ENCODE data around the gene TBC1D32.

The TBC1D32 gene

DNA sequence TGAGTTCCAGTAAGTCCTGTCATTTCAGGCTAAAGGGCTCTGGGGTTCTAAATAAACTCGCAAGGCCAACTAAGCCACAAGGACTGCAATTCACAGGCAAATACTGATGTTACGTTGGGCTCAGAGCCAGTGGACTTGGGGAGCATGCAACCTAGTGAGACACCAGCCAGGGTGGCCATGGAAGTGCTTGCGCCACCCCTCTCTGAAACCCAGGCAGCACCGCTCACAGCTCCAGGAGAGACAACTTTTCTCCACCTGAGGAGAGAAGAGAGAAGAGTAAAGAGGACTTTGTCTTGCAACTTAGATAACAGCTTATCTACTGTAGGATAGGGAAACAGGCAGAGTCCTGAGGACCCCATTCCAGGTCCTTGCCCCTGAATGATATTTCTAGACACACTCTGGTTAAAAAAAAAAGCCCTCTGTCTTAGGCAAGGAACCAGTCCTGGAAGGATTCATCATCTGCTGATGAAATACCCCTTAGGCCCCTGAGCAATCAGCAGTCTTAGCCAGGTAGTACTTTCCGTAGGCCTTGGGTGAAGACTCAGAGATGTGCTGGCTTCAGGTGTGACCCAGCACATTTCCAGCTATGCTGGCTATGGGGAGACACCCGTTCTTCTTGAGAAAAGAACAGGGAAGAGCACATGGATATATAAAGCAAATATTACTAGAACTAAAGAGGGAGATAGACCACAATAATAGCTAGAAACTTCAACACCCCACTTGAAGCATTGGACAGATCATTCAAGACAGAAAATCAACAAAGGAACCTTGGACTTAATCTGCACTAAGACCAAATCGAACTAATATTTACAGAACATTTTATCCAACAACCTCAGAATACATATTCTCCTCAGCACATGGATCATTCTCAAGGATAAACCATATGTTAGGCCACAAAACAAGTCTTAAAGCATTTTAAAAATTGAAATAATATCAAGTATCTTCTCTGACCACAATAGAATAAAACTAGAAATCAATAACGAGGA lies 31.5 kb upstream of the TBC1D32 start:
- no peak overlapping the region for H3K4me3 ChIP-seq (ENCODE audit: low read length)
- no peak overlapping the region for H2BK120ac ChIP-seq (ENCODE audit: low read depth, low read length)
- no peak overlapping the region for H3K56ac ChIP-seq (ENCODE audit: low read length)
- H3K4me2 ChIP-seq (ENCODE audit: low read length), result no peak overlapping the region
- no peak overlapping the region for H3K27ac ChIP-seq (ENCODE audit: low read depth, low read length)
- no peak overlapping the region for H4K8ac ChIP-seq (ENCODE audit: low read depth, low read length)
- H3K27me3 ChIP-seq (ENCODE audit: insufficient read depth, low read length, poor library complexity), result no peaks in the 10 kb centered on the region
- H3K4ac ChIP-seq (ENCODE audit: low read depth, low read length), result no peak overlapping the region
- no peaks in the 10 kb centered on the region for H3K79me1 ChIP-seq (ENCODE audit: low read length)
- peaks cover 2% of the 10 kb centered on the region for H3K4me1 ChIP-seq (ENCODE audit: control insufficient read depth, low read depth, low read length)
- no peak overlapping the region for H3K18ac ChIP-seq (ENCODE audit: low read length)
- H3K9ac ChIP-seq (ENCODE audit: low read length), result no peak overlapping the region
- no peaks in the 10 kb centered on the region for H3K36me3 ChIP-seq (ENCODE audit: control insufficient read depth, insufficient read depth, low read length)
- DNase-seq, result no peak
- no peak overlapping the region for H3K23ac ChIP-seq (ENCODE audit: low read length)
- H4K5ac ChIP-seq (ENCODE audit: low read length), result no peak overlapping the region
- WGBS (ENCODE audit: extremely low coverage, insufficient coverage, low lambda C conversion rate), result no CpG with 5 or more reads among the region's 8 CpGs
- no peak overlapping the region for H2BK15ac ChIP-seq (replicated peaks; ENCODE audit: low read depth)
- no peak overlapping the region for H2AK5ac ChIP-seq (ENCODE audit: low read length)
- no peak overlapping the region for H2BK5ac ChIP-seq (ENCODE audit: low read length)
- no peaks in the 10 kb centered on the region for H3K79me2 ChIP-seq (ENCODE audit: control insufficient read depth, insufficient read depth, low read length)

DNA sequence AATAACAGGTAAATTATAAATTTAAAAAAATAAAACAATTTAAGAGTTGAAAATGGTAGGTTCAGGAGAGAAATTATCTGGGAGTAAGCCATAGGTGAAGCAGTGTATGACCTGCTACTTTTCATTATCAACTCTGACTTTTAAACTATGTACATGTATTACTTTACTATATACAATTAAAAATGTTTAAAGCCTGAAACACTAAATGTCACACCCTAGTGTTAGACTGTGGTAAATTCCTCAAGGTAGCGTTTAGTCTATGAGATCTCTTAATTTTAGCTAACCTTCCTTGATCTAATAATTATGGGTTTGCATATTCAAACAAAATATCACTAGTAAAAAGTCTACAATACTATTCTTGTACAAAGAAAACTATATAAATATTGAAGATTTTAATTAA lies 22.3 kb upstream of the TBC1D32 start:
- Histone ChIP-seq H3K18ac (ENCODE audit: low read length) (no peak overlapping the region), H3K27ac (ENCODE audit: low read depth, low read length) (no peak overlapping the region), H3K79me1 (ENCODE audit: low read length) (no peaks in the 10 kb centered on the region), H2AK5ac (ENCODE audit: low read length) (no peak overlapping the region), H3K27me3 (ENCODE audit: insufficient read depth, low read length, poor library complexity) (no peaks in the 10 kb centered on the region), H3K36me3 (ENCODE audit: control insufficient read depth, insufficient read depth, low read length) (no peaks in the 10 kb centered on the region), H4K5ac (ENCODE audit: low read length) (no peak overlapping the region), H3K23ac (ENCODE audit: low read length) (no peak overlapping the region), H3K4me1 (ENCODE audit: control insufficient read depth, low read depth, low read length) (no peaks in the 10 kb centered on the region), H3K9ac (ENCODE audit: low read length) (no peak overlapping the region), H3K79me2 (ENCODE audit: control insufficient read depth, insufficient read depth, low read length) (no peaks in the 10 kb centered on the region), H2BK120ac (ENCODE audit: low read depth, low read length) (no peak overlapping the region), H3K4me3 (ENCODE audit: low read length) (no peak overlapping the region), H3K4me2 (ENCODE audit: low read length) (no peak overlapping the region), H2BK15ac (replicated peaks; ENCODE audit: low read depth) (no peak overlapping the region), H2BK5ac (ENCODE audit: low read length) (no peak overlapping the region), H3K56ac (ENCODE audit: low read length) (no peak overlapping the region), H4K8ac (ENCODE audit: low read depth, low read length) (no peak overlapping the region), H3K4ac (ENCODE audit: low read depth, low read length) (no peak overlapping the region)
- DNase-seq, result no peak
- WGBS (ENCODE audit: extremely low coverage, insufficient coverage, low lambda C conversion rate), result no CpG with 5 or more reads among the region's 1 CpG

DNA sequence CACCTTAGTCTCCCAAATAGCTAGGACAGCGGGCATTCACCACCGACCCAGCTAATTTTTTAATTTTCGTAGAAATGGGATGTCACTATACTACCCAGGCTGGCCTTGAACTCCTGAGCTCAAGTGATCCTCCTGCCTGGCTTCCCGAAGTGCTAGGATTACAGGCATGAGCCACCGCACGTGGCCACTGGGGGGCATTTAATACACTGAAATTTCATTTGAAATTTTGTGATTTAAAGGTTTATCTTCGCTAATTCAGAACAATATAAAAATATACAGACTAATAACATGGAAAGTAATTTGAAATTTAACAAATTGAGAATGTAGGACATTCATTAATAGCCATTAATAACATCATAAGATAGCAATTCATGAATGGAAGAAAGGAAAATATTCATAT lies 20.5 kb upstream of the TBC1D32 start:
- Histone ChIP-seq H3K9ac (ENCODE audit: low read length) (no peak overlapping the region), H4K5ac (ENCODE audit: low read length) (no peak overlapping the region), H3K4me1 (ENCODE audit: control insufficient read depth, low read depth, low read length) (no peaks in the 10 kb centered on the region), H3K4me2 (ENCODE audit: low read length) (no peak overlapping the region), H3K27ac (ENCODE audit: low read depth, low read length) (no peak overlapping the region), H2AK5ac (ENCODE audit: low read length) (no peak overlapping the region), H2BK15ac (replicated peaks; ENCODE audit: low read depth) (no peak overlapping the region), H3K79me2 (ENCODE audit: control insufficient read depth, insufficient read depth, low read length) (no peaks in the 10 kb centered on the region), H4K8ac (ENCODE audit: low read depth, low read length) (no peak overlapping the region), H2BK5ac (ENCODE audit: low read length) (no peak overlapping the region), H2BK120ac (ENCODE audit: low read depth, low read length) (no peak overlapping the region), H3K56ac (ENCODE audit: low read length) (no peak overlapping the region), H3K4me3 (ENCODE audit: low read length) (no peak overlapping the region), H3K79me1 (ENCODE audit: low read length) (no peaks in the 10 kb centered on the region), H3K4ac (ENCODE audit: low read depth, low read length) (no peak overlapping the region), H3K36me3 (ENCODE audit: control insufficient read depth, insufficient read depth, low read length) (no peaks in the 10 kb centered on the region), H3K23ac (ENCODE audit: low read length) (no peak overlapping the region), H3K18ac (ENCODE audit: low read length) (no peak overlapping the region), H3K27me3 (ENCODE audit: insufficient read depth, low read length, poor library complexity) (no peaks in the 10 kb centered on the region)
- no CpG with 5 or more reads among the region's 7 CpGs for WGBS (ENCODE audit: extremely low coverage, insufficient coverage, low lambda C conversion rate)
- DNase-seq, result no peak

DNA sequence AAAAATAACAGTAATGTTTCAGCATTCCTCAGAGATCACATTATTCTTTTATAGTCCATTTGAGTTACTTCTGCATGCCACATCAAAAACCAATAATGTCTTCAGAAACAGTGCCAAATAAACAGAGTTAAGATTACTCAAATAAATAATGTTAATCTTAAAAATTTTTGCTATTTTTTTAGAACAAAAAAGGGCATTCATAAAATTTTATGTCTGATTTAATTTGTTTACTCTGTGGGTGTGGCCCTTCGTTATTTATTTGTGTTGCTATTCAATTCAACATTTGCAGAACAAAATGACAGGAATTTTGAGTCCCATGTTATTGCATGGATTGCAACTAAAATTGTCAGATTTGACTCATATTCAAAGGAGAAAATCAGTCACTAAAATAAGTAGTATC lies 18.7 kb upstream of the TBC1D32 start:
- no peak overlapping the region for H3K4me2 ChIP-seq (ENCODE audit: low read length)
- H3K27ac ChIP-seq (ENCODE audit: low read depth, low read length), result no peak overlapping the region
- no peaks in the 10 kb centered on the region for H3K27me3 ChIP-seq (ENCODE audit: insufficient read depth, low read length, poor library complexity)
- H3K79me1 ChIP-seq (ENCODE audit: low read length), result no peaks in the 10 kb centered on the region
- no peak overlapping the region for H2BK15ac ChIP-seq (replicated peaks; ENCODE audit: low read depth)
- H2AK5ac ChIP-seq (ENCODE audit: low read length), result no peak overlapping the region
- no peak overlapping the region for H3K23ac ChIP-seq (ENCODE audit: low read length)
- H3K4ac ChIP-seq (ENCODE audit: low read depth, low read length), result no peak overlapping the region
- H2BK5ac ChIP-seq (ENCODE audit: low read length), result no peak overlapping the region
- no peak overlapping the region for H2BK120ac ChIP-seq (ENCODE audit: low read depth, low read length)
- no peak for DNase-seq
- no peaks in the 10 kb centered on the region for H3K36me3 ChIP-seq (ENCODE audit: control insufficient read depth, insufficient read depth, low read length)
- no peak overlapping the region for H4K8ac ChIP-seq (ENCODE audit: low read depth, low read length)
- no peak overlapping the region for H3K56ac ChIP-seq (ENCODE audit: low read length)
- H3K4me1 ChIP-seq (ENCODE audit: control insufficient read depth, low read depth, low read length), result no peaks in the 10 kb centered on the region
- no peak overlapping the region for H3K18ac ChIP-seq (ENCODE audit: low read length)
- WGBS (ENCODE audit: extremely low coverage, insufficient coverage, low lambda C conversion rate), result no CpG with 5 or more reads among the region's 1 CpG
- H3K4me3 ChIP-seq (ENCODE audit: low read length), result no peak overlapping the region
- H4K5ac ChIP-seq (ENCODE audit: low read length), result no peak overlapping the region
- H3K9ac ChIP-seq (ENCODE audit: low read length), result no peak overlapping the region
- no peaks in the 10 kb centered on the region for H3K79me2 ChIP-seq (ENCODE audit: control insufficient read depth, insufficient read depth, low read length)

DNA sequence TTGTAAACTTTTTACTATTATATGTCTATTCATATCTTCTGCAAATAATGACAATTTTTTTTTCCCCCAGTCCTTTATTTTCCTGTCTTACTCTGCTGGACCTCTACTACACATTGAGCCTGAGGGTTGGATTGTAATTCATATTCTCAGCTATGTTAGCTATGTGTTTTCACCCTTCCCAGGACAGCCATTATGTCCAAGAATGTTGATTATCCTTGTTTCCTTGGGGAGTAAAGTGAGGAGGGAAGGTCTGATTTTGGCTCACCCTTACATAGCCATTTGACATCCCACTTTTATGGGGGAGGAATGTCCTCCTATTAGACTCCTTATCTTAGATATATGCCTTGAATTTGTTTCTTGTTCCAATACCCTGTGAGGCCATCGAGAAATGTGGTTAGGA lies 17.6 kb upstream of the TBC1D32 start:
- H3K23ac ChIP-seq (ENCODE audit: low read length), result no peak overlapping the region
- no peak overlapping the region for H4K8ac ChIP-seq (ENCODE audit: low read depth, low read length)
- WGBS (ENCODE audit: extremely low coverage, insufficient coverage, low lambda C conversion rate), result no CpG with 5 or more reads among the region's 1 CpG
- no peaks in the 10 kb centered on the region for H3K79me2 ChIP-seq (ENCODE audit: control insufficient read depth, insufficient read depth, low read length)
- no peak overlapping the region for H3K18ac ChIP-seq (ENCODE audit: low read length)
- H2BK5ac ChIP-seq (ENCODE audit: low read length), result no peak overlapping the region
- H2AK5ac ChIP-seq (ENCODE audit: low read length), result no peak overlapping the region
- no peak overlapping the region for H3K4me3 ChIP-seq (ENCODE audit: low read length)
- H3K27me3 ChIP-seq (ENCODE audit: insufficient read depth, low read length, poor library complexity), result no peaks in the 10 kb centered on the region
- H3K79me1 ChIP-seq (ENCODE audit: low read length), result no peaks in the 10 kb centered on the region
- H4K5ac ChIP-seq (ENCODE audit: low read length), result no peak overlapping the region
- no peak overlapping the region for H3K4me2 ChIP-seq (ENCODE audit: low read length)
- H3K4ac ChIP-seq (ENCODE audit: low read depth, low read length), result no peak overlapping the region
- H2BK120ac ChIP-seq (ENCODE audit: low read depth, low read length), result no peak overlapping the region
- DNase-seq, result no peak
- H3K56ac ChIP-seq (ENCODE audit: low read length), result no peak overlapping the region
- H2BK15ac ChIP-seq (replicated peaks; ENCODE audit: low read depth), result no peak overlapping the region
- H3K9ac ChIP-seq (ENCODE audit: low read length), result no peak overlapping the region
- H3K4me1 ChIP-seq (ENCODE audit: control insufficient read depth, low read depth, low read length), result no peaks in the 10 kb centered on the region
- H3K27ac ChIP-seq (ENCODE audit: low read depth, low read length), result no peak overlapping the region
- no peaks in the 10 kb centered on the region for H3K36me3 ChIP-seq (ENCODE audit: control insufficient read depth, insufficient read depth, low read length)

DNA sequence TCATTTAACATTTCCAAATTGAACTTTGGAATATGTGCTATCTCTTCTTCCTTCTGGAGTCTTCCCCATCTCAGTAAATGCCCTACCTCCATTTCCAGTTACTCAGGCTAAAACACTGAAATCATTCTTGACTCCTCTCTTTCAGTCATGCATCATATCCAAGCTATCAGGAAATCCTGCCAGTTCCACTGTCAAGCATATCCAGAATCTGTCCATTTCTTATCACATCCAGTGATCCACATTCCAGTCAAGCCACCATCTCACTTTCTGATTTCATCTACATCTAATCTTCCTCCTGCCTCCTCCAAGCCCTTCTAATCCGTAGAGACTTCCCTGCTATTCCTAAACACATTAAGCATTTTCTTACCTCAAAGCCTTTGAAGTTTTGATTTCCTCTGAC lies 15.3 kb upstream of the TBC1D32 start:
- Histone ChIP-seq H3K4ac (ENCODE audit: low read depth, low read length) (no peak overlapping the region), H3K18ac (ENCODE audit: low read length) (no peak overlapping the region), H4K5ac (ENCODE audit: low read length) (no peak overlapping the region), H2BK120ac (ENCODE audit: low read depth, low read length) (no peak overlapping the region), H3K4me1 (ENCODE audit: control insufficient read depth, low read depth, low read length) (no peaks in the 10 kb centered on the region), H3K56ac (ENCODE audit: low read length) (no peak overlapping the region), H3K79me2 (ENCODE audit: control insufficient read depth, insufficient read depth, low read length) (no peaks in the 10 kb centered on the region), H3K27me3 (ENCODE audit: insufficient read depth, low read length, poor library complexity) (no peaks in the 10 kb centered on the region), H2BK5ac (ENCODE audit: low read length) (no peak overlapping the region), H4K8ac (ENCODE audit: low read depth, low read length) (no peak overlapping the region), H3K27ac (ENCODE audit: low read depth, low read length) (no peak overlapping the region), H3K9ac (ENCODE audit: low read length) (no peak overlapping the region), H3K36me3 (ENCODE audit: control insufficient read depth, insufficient read depth, low read length) (no peaks in the 10 kb centered on the region), H3K23ac (ENCODE audit: low read length) (no peak overlapping the region), H2AK5ac (ENCODE audit: low read length) (no peak overlapping the region), H3K79me1 (ENCODE audit: low read length) (no peaks in the 10 kb centered on the region), H2BK15ac (replicated peaks; ENCODE audit: low read depth) (no peak overlapping the region), H3K4me3 (ENCODE audit: low read length) (no peak overlapping the region), H3K4me2 (ENCODE audit: low read length) (no peak overlapping the region)
- no peak for DNase-seq
- no CpG with 5 or more reads among the region's 1 CpG for WGBS (ENCODE audit: extremely low coverage, insufficient coverage, low lambda C conversion rate)

All from mesendoderm (in vitro differentiated cells).